OCI-LY3 (cell line): ENCODE data around the gene TTC7B.

ENCODE experiments used
- CTCF ChIP-seq: fragments of 200-600, 300-600 bp; sonication (generic); IDR thresholded peaks from 2 replicates; pipeline ENCODE4 v1.5.1; 2014; ENCODE audit warnings: antibody characterized with exemption, low read length, low read depth
- EZH2phosphoT487 ChIP-seq: fragments of 200-600 bp; shearing (Covaris generic); IDR thresholded peaks from 2 replicates; pipeline ENCODE4 v1.6.1; 2018; ENCODE audit warnings: antibody characterized with exemption, mixed run types, low read depth

GRCh38 chr14:90508036-90508435 lies 308.2 kb downstream of the TTC7B start:
- TF ChIP-seq CTCF (no peak), EZH2phosphoT487 (no peak)
